GM21515 (cell line): ENCODE measurements around the gene KTN1.
A peak's percentile ranks its signal among the peaks of the same experiment; 100 is the strongest.

ENCODE experiments used
- ATAC-seq: cut with Tn5 transposase; IDR thresholded peaks from one replicate; pipeline ENCODE4 v1.9.1; 2021; ENCODE audit not compliant: unreplicated experiment

The KTN1 gene

GRCh38 chr14:55662752-55663151 is 82.7 kb downstream of the KTN1 start:
- ATAC-seq = no peak

- ATAC-seq = no peak
Measured at GRCh38 chr14:55665067-55665675, 85.2 kb downstream of the KTN1 start.

- no peak for ATAC-seq
Measured at GRCh38 chr14:55667801-55668200, 87.8 kb downstream of the KTN1 start.

GRCh38 chr14:55671641-55672040 is 91.6 kb downstream of the KTN1 start:
- ATAC-seq = no peak

- ATAC-seq = no peak
Measured at GRCh38 chr14:55673048-55673447, 93.0 kb downstream of the KTN1 start.

- no peak for ATAC-seq
Measured at GRCh38 chr14:55681096-55681495, 101.1 kb downstream of the KTN1 start.

- ATAC-seq = no peak
Measured at GRCh38 chr14:55684956-55685584, 105.1 kb downstream of the KTN1 start.

- no peak for ATAC-seq
Measured at GRCh38 chr14:55686713-55687112, 106.7 kb downstream of the KTN1 start.

GRCh38 chr14:55688566-55688965 is 108.6 kb downstream of the KTN1 start:
- ATAC-seq = no peak

GRCh38 chr14:55689981-55690871 is 110.2 kb downstream of the KTN1 start:
- ATAC-seq = no peak

- no peak for ATAC-seq
Measured at GRCh38 chr14:55691659-55692058, 111.7 kb downstream of the KTN1 start.

- no peak for ATAC-seq
Measured at GRCh38 chr14:55693904-55694303, 113.9 kb downstream of the KTN1 start.

- ATAC-seq = no peak
Measured at GRCh38 chr14:55697414-55697861, 117.4 kb downstream of the KTN1 start.

GRCh38 chr14:55698051-55698450 is 118.0 kb downstream of the KTN1 start:
- no peak for ATAC-seq

- no peak for ATAC-seq
Measured at GRCh38 chr14:55699131-55700057, 119.4 kb downstream of the KTN1 start.

GRCh38 chr14:55701638-55702037 is 121.6 kb downstream of the KTN1 start:
- peak; percentile 93 for ATAC-seq

GRCh38 chr14:55702511-55702910 is 122.5 kb downstream of the KTN1 start:
- ATAC-seq = no peak

GRCh38 chr14:55704654-55705053 is 124.6 kb downstream of the KTN1 start:
- no peak for ATAC-seq

GRCh38 chr14:55705651-55706364 is 125.8 kb downstream of the KTN1 start:
- no peak for ATAC-seq

GRCh38 chr14:55706365-55706684 is 126.3 kb downstream of the KTN1 start:
- ATAC-seq = no peak
